ENCODE data around the gene LNX1.

GRCh38 chr4:53617101-53617680, 25.9 kb upstream of the LNX1 start:
- no peak for TF ChIP-seq EZH2 (IDR thresholded peaks at IDR 0.05; ENCODE audit: low read length, missing control alignments)
- no peak for TF ChIP-seq CTCF (conservative IDR thresholded peaks at IDR 0.05 in 1 of 2, IDR thresholded peaks at IDR 0.05 in 1 of 2; ENCODE audit: low read depth in 1 of 2, low read length in 2 of 2)

Data from fibroblast of lung (primary cell).